Activated T-cell treated with anti-CD3 and anti-CD28 coated beads for 48 hours (primary cell): Measurements from ENCODE around the gene ACTBL2.
"Not testable (repeated sequence)": the region's sequence is repeated elsewhere in the genome, so short reads cannot be mapped to it uniquely, and the experiment has no call there.

Experiments
- DNase-seq: peaks from one replicate; pipeline ENCODE4 v3.0.0-alpha.2; 2020; ENCODE audit warnings: low read depth

Gene ACTBL2

GRCh38 chr5:57482671-57483106, at the start of gene ACTBL2:
Gene ACTBL2, minus strand, starts transcription at chr5:57482811. Its CDS starts 104 bp downstream, at chr5:57482707.
- no peak for DNase-seq

GRCh38 chr5:57531333-57531732, 48.7 kb upstream of the ACTBL2 start:
- no peak for DNase-seq

GRCh38 chr5:57529864-57530263, 47.3 kb upstream of the ACTBL2 start:
- DNase-seq = no peak

- no peak for DNase-seq
Measured at GRCh38 chr5:57527870-57528269, 45.3 kb upstream of the ACTBL2 start.

GRCh38 chr5:57524348-57525060, 41.9 kb upstream of the ACTBL2 start:
- no peak for DNase-seq

GRCh38 chr5:57522477-57522876, 39.9 kb upstream of the ACTBL2 start:
- DNase-seq = not testable (repeated sequence)

GRCh38 chr5:57518415-57518814, 35.8 kb upstream of the ACTBL2 start:
- DNase-seq = not testable (repeated sequence)

- DNase-seq = no peak
Measured at GRCh38 chr5:57517250-57517649, 34.6 kb upstream of the ACTBL2 start.

GRCh38 chr5:57513785-57514184, 31.2 kb upstream of the ACTBL2 start:
- no peak for DNase-seq

GRCh38 chr5:57511321-57511720, 28.7 kb upstream of the ACTBL2 start:
- no peak for DNase-seq

- no peak for DNase-seq
Measured at GRCh38 chr5:57509501-57510260, 27.1 kb upstream of the ACTBL2 start.

GRCh38 chr5:57508211-57508610, 25.6 kb upstream of the ACTBL2 start:
- DNase-seq = no peak

- DNase-seq = no peak
Measured at GRCh38 chr5:57505272-57506200, 22.9 kb upstream of the ACTBL2 start.

GRCh38 chr5:57504357-57504756, 21.7 kb upstream of the ACTBL2 start:
- no peak for DNase-seq

GRCh38 chr5:57503433-57503832, 20.8 kb upstream of the ACTBL2 start:
- DNase-seq = no peak

GRCh38 chr5:57501414-57502201, 19.0 kb upstream of the ACTBL2 start:
- no peak for DNase-seq

GRCh38 chr5:57499262-57500050, 16.8 kb upstream of the ACTBL2 start:
- DNase-seq = no peak

- no peak for DNase-seq
Measured at GRCh38 chr5:57497733-57498132, 15.1 kb upstream of the ACTBL2 start.

- no peak for DNase-seq
Measured at GRCh38 chr5:57495285-57496086, 12.9 kb upstream of the ACTBL2 start.
